ENCODE data around the gene PRDM10.
"Not testable (repeated sequence)": the region's sequence is repeated elsewhere in the genome, so short reads cannot be mapped to it uniquely, and the experiment has no call there.

Gene PRDM10

DNA sequence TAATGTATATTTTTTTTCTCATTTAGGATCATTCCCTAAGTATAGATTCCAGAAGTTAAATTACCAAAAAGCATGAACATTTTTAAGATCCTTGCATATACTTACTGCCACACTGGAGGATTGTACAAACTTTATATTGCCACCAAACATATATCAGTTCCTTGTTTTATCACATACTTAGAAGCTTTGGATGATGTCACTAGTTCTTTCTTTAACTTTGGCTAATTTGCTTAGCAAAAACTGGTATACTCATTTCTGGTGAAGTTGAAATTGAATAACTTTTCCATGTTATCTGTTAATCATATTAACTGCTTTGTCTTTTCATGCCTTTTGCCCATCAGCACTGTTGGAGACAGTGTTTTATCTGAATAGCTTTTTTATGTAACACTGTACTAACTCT, 31.6 kb upstream of the PRDM10 start:
- no peaks in the 10 kb centered on the region for H3K4me1 ChIP-seq (ENCODE audit: control insufficient read depth, insufficient read depth, low read length)
- H3K9ac ChIP-seq (ENCODE audit: low read depth, low read length): no peak overlapping the region
- H3K4me3 ChIP-seq (ENCODE audit: low read depth, low read length): no peak overlapping the region

DNA sequence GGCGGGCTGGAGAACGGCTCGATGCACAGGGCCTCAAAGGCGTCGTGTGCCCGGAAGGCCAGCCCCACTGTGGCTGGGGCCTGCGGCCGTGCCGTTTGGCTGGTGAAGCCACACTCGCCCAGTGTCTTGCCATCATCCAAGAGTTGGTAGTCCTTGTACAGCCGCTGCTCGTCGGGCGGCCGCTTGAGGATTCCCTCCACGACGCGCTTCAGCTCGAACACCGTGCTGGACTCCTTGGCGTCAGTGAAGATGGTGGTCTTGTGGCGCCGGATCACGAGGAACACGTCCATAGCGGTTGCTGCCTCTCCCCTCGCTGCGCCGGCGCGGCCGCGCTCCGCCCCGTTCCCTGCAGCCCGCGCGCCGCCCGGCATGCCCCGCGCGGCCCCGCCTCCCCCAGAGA, 30.3 kb upstream of the PRDM10 start:
- no peaks in the 10 kb centered on the region for H3K4me1 ChIP-seq (ENCODE audit: control insufficient read depth, insufficient read depth, low read length)
- no peak overlapping the region for H3K4me3 ChIP-seq (ENCODE audit: low read depth, low read length)
- no peak overlapping the region for H3K9ac ChIP-seq (ENCODE audit: low read depth, low read length)
- H3K27me3 ChIP-seq (ENCODE audit: control insufficient read depth, insufficient read depth, low read length): no peaks in the 10 kb centered on the region
- no peaks in the 10 kb centered on the region for H3K9me3 ChIP-seq (ENCODE audit: control insufficient read depth, insufficient read depth, low read length)
- H3K36me3 ChIP-seq (ENCODE audit: control insufficient read depth, insufficient read depth, low read length): no peaks in the 10 kb centered on the region

More for the DNA sequence above, 31.6 kb upstream of the PRDM10 start:
- Histone ChIP-seq H3K36me3 (ENCODE audit: control insufficient read depth, insufficient read depth, low read length) (no peaks in the 10 kb centered on the region), H3K27me3 (ENCODE audit: control insufficient read depth, insufficient read depth, low read length) (no peaks in the 10 kb centered on the region), H3K9me3 (ENCODE audit: control insufficient read depth, insufficient read depth, low read length) (no peaks in the 10 kb centered on the region)

DNA sequence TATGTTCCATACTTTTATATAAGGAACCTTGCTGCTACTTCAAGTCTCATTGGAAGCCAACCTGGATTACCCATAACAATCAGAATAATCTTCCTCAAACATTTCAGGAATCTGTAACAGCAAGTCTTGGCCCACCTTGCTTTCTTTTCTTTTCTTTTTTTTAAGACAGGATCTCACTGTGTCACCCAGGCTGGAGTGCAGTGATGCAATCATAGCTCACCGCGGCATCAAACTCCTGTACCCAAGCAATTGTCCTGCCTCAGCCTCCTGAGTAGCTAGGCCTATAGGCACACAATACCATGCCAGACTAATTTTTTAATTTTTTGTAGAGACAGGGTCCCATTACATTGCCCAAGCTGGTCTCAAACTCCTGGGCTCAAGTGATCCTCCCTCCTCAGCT, 29.3 kb upstream of the PRDM10 start:
- Histone ChIP-seq H3K36me3 (ENCODE audit: control insufficient read depth, insufficient read depth, low read length) (no peaks in the 10 kb centered on the region), H3K4me1 (ENCODE audit: control insufficient read depth, insufficient read depth, low read length) (no peaks in the 10 kb centered on the region), H3K9ac (ENCODE audit: low read depth, low read length) (no peak overlapping the region), H3K9me3 (ENCODE audit: control insufficient read depth, insufficient read depth, low read length) (no peaks in the 10 kb centered on the region), H3K27me3 (ENCODE audit: control insufficient read depth, insufficient read depth, low read length) (no peaks in the 10 kb centered on the region), H3K4me3 (ENCODE audit: low read depth, low read length) (no peak overlapping the region)

DNA sequence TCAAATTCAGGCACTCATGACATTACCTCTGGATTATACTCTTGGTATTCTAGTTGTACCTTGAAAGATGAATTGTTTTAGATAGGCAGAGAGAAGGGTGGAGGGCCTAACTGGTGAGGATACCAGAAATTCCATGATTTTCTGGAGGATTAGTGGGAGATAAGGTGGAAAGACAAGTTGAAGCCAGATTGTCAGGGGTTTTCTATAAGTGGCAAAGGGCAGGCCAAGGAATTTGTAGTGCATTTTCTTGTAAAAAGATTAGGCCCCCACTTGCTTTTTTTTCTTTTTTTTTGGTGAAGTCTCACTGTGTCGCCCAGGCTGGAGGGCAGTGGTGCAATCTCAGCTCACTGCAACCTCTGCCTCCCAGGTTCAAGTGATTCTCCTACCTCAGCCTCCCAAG, 28.4 kb upstream of the PRDM10 start:
- Histone ChIP-seq H3K4me1 (ENCODE audit: control insufficient read depth, insufficient read depth, low read length) (no peaks in the 10 kb centered on the region), H3K36me3 (ENCODE audit: control insufficient read depth, insufficient read depth, low read length) (no peaks in the 10 kb centered on the region), H3K4me3 (ENCODE audit: low read depth, low read length) (no peak overlapping the region)

DNA sequence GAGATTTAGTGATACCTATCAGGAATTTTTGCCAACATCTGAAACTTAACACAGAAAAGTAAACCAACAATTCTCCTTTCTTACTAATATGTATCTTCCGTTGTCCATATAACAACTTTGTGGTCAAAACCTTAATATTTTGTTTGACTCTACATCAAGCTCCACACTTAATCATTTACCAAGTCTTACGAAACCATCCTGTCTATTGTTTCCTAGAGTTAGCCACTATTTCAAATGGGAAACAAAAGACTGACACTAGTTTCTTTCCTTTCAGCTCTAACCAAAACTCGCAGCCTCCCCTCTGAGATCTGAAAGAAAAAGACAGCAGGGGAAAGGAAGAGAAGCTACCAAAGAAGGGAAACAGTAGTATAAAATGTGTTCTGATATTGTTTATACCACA, 26.5 kb upstream of the PRDM10 start:
- Histone ChIP-seq H3K36me3 (ENCODE audit: control insufficient read depth, insufficient read depth, low read length) (no peaks in the 10 kb centered on the region), H3K4me1 (ENCODE audit: control insufficient read depth, insufficient read depth, low read length) (no peaks in the 10 kb centered on the region), H3K4me3 (ENCODE audit: low read depth, low read length) (no peak overlapping the region), H3K27me3 (ENCODE audit: control insufficient read depth, insufficient read depth, low read length) (no peaks in the 10 kb centered on the region), H3K9ac (ENCODE audit: low read depth, low read length) (no peak overlapping the region), H3K9me3 (ENCODE audit: control insufficient read depth, insufficient read depth, low read length) (no peaks in the 10 kb centered on the region)

More for the DNA sequence above, 28.4 kb upstream of the PRDM10 start:
- no peaks in the 10 kb centered on the region for H3K27me3 ChIP-seq (ENCODE audit: control insufficient read depth, insufficient read depth, low read length)
- H3K9me3 ChIP-seq (ENCODE audit: control insufficient read depth, insufficient read depth, low read length): no peaks in the 10 kb centered on the region
- no peak overlapping the region for H3K9ac ChIP-seq (ENCODE audit: low read depth, low read length)

- Histone ChIP-seq H3K27me3 (ENCODE audit: control insufficient read depth, insufficient read depth, low read length) (no peaks in the 10 kb centered on the region), H3K36me3 (ENCODE audit: control insufficient read depth, insufficient read depth, low read length) (no peaks in the 10 kb centered on the region), H3K4me1 (ENCODE audit: control insufficient read depth, insufficient read depth, low read length) (no peaks in the 10 kb centered on the region)
Measured at GRCh38 chr11:130025371-130025770, 22.7 kb upstream of the PRDM10 start.

DNA sequence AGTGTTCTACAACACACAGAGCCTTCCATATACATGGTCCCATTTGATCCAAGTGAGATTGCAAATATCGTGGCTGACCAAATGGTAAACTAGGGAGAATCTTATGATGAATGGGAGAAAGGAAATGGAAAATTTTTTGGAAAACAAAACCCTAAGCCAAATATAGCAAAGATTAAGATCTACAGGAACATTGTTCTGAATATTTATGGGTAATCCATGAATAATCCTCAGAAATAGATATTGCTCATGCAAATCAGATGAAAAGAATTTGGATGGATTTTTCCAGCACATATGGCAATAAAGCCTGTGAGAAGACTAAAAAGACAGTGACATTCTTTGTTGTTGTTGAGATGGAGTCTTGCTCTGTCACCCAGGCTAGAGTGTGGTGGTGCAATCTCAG, 21.7 kb upstream of the PRDM10 start:
- H3K9ac ChIP-seq (ENCODE audit: low read depth, low read length): no peak overlapping the region
- H3K9me3 ChIP-seq (ENCODE audit: control insufficient read depth, insufficient read depth, low read length): no peaks in the 10 kb centered on the region
- H3K27me3 ChIP-seq (ENCODE audit: control insufficient read depth, insufficient read depth, low read length): no peaks in the 10 kb centered on the region
- H3K36me3 ChIP-seq (ENCODE audit: control insufficient read depth, insufficient read depth, low read length): no peaks in the 10 kb centered on the region
- H3K4me1 ChIP-seq (ENCODE audit: control insufficient read depth, insufficient read depth, low read length): no peaks in the 10 kb centered on the region
- no peak overlapping the region for H3K4me3 ChIP-seq (ENCODE audit: low read depth, low read length)

More at GRCh38 chr11:130025371-130025770, 22.7 kb upstream of the PRDM10 start:
- no peaks in the 10 kb centered on the region for H3K9me3 ChIP-seq (ENCODE audit: control insufficient read depth, insufficient read depth, low read length)
- no peak overlapping the region for H3K9ac ChIP-seq (ENCODE audit: low read depth, low read length)
- no peak overlapping the region for H3K4me3 ChIP-seq (ENCODE audit: low read depth, low read length)

- no peaks in the 10 kb centered on the region for H3K9me3 ChIP-seq (ENCODE audit: control insufficient read depth, insufficient read depth, low read length)
- H3K4me3 ChIP-seq (ENCODE audit: low read depth, low read length): no peak overlapping the region
- no peaks in the 10 kb centered on the region for H3K4me1 ChIP-seq (ENCODE audit: control insufficient read depth, insufficient read depth, low read length)
- no peak overlapping the region for H3K9ac ChIP-seq (ENCODE audit: low read depth, low read length)
- no peaks in the 10 kb centered on the region for H3K27me3 ChIP-seq (ENCODE audit: control insufficient read depth, insufficient read depth, low read length)
- H3K36me3 ChIP-seq (ENCODE audit: control insufficient read depth, insufficient read depth, low read length): no peaks in the 10 kb centered on the region
Measured at GRCh38 chr11:130023204-130023603, 20.6 kb upstream of the PRDM10 start.

- H3K27me3 ChIP-seq (ENCODE audit: control insufficient read depth, insufficient read depth, low read length): no peaks in the 10 kb centered on the region
- H3K4me3 ChIP-seq (ENCODE audit: low read depth, low read length): no peak overlapping the region
- no peak overlapping the region for H3K9ac ChIP-seq (ENCODE audit: low read depth, low read length)
- no peaks in the 10 kb centered on the region for H3K4me1 ChIP-seq (ENCODE audit: control insufficient read depth, insufficient read depth, low read length)
- H3K36me3 ChIP-seq (ENCODE audit: control insufficient read depth, insufficient read depth, low read length): no peaks in the 10 kb centered on the region
- H3K9me3 ChIP-seq (ENCODE audit: control insufficient read depth, insufficient read depth, low read length): no peaks in the 10 kb centered on the region
Measured at GRCh38 chr11:130022799-130023198, 20.2 kb upstream of the PRDM10 start.

DNA sequence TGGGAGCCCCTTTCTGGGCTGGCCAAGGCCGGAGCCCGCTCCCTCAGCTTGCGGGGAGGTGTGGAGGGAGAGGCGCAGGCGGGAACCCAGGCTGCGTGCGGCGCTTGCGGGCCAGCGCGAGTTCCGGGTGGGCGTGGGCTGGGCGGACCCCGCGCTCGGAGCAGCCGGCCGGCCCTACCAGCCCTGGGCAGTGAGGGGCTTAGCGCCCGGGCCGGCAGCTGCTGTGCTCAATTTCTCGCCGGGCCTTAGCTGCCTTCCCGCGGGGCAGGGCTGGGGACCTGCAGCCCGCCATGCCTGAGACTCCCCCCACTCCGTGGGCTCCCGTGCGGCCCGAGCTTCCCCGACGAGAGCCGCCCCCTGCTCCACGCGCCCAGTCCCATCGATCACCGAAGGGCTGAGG, 19.0 kb upstream of the PRDM10 start:
- H3K36me3 ChIP-seq (ENCODE audit: control insufficient read depth, insufficient read depth, low read length); H3K4me1 ChIP-seq (ENCODE audit: control insufficient read depth, insufficient read depth, low read length); H3K27me3 ChIP-seq (ENCODE audit: control insufficient read depth, insufficient read depth, low read length); H3K4me3 ChIP-seq (ENCODE audit: low read depth, low read length); H3K9ac ChIP-seq (ENCODE audit: low read depth, low read length); H3K9me3 ChIP-seq (ENCODE audit: control insufficient read depth, insufficient read depth, low read length): not testable (repeated sequence)

GRCh38 chr11:130020323-130020722, 17.7 kb upstream of the PRDM10 start:
- no peak overlapping the region for H3K4me3 ChIP-seq (ENCODE audit: low read depth, low read length)
- H3K9ac ChIP-seq (ENCODE audit: low read depth, low read length): no peak overlapping the region
- H3K36me3 ChIP-seq (ENCODE audit: control insufficient read depth, insufficient read depth, low read length): no peaks in the 10 kb centered on the region
- H3K4me1 ChIP-seq (ENCODE audit: control insufficient read depth, insufficient read depth, low read length): no peaks in the 10 kb centered on the region
- no peaks in the 10 kb centered on the region for H3K27me3 ChIP-seq (ENCODE audit: control insufficient read depth, insufficient read depth, low read length)
- no peaks in the 10 kb centered on the region for H3K9me3 ChIP-seq (ENCODE audit: control insufficient read depth, insufficient read depth, low read length)

- H3K4me3 ChIP-seq (ENCODE audit: low read depth, low read length); H3K27me3 ChIP-seq (ENCODE audit: control insufficient read depth, insufficient read depth, low read length); H3K4me1 ChIP-seq (ENCODE audit: control insufficient read depth, insufficient read depth, low read length); H3K9ac ChIP-seq (ENCODE audit: low read depth, low read length); H3K36me3 ChIP-seq (ENCODE audit: control insufficient read depth, insufficient read depth, low read length); H3K9me3 ChIP-seq (ENCODE audit: control insufficient read depth, insufficient read depth, low read length): not testable (repeated sequence)
Measured at GRCh38 chr11:130015846-130016245, 13.2 kb upstream of the PRDM10 start.

DNA sequence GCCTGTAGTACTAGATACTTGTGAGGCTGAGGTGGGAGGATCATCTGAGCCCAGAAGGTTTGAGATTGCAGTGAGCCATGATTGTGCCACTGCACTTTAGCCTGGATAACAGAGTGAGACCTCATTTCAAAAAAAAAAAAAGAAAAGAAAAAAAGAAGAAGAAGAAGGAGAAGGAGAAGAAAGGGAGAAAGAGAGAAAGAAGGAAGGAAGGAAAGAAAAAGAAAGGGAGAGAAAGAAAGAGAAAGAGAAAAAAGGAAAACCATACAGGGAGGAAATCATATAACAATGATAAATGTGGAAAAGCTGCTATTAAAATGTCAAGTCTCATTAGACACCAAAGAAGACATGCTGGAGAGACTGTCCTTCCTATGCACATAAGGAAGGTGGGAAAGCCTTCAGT, 5.7 kb upstream of the PRDM10 start:
- no peak overlapping the region for H3K4me3 ChIP-seq (ENCODE audit: low read depth, low read length)
- H3K27me3 ChIP-seq (ENCODE audit: control insufficient read depth, insufficient read depth, low read length): no peaks in the 10 kb centered on the region
- no peaks in the 10 kb centered on the region for H3K36me3 ChIP-seq (ENCODE audit: control insufficient read depth, insufficient read depth, low read length)
- H3K4me1 ChIP-seq (ENCODE audit: control insufficient read depth, insufficient read depth, low read length): peaks cover 4% of the 10 kb centered on the region
- no peak overlapping the region for H3K9ac ChIP-seq (ENCODE audit: low read depth, low read length)
- no peaks in the 10 kb centered on the region for H3K9me3 ChIP-seq (ENCODE audit: control insufficient read depth, insufficient read depth, low read length)

Measured in iPS-15b (cell line).